Endothelial cell (in vitro differentiated cells): ENCODE data around the gene SH3GL2. TPM values are rescaled to one million over a fixed set of nuclear protein-coding genes. Genes with fewer than 3 reads are reported as not detected.

Experiments used
- DNase-seq: peaks from one replicate; pipeline ENCODE4 v3.0.0; 2021; ENCODE audit warnings: low spot score
- H3K27ac Mint-ChIP-seq: one replicate; pipeline ENCODE4 v1.8.0; 2021; ENCODE audit warnings: mixed read lengths, inconsistent platforms; ENCODE audit not compliant: unreplicated experiment
- H3K27me3 Mint-ChIP-seq: one replicate; pipeline ENCODE4 v1.8.0; 2021; ENCODE audit warnings: mild to moderate bottlenecking, moderate library complexity, mixed read lengths, inconsistent platforms; ENCODE audit not compliant: unreplicated experiment
- H3K36me3 Mint-ChIP-seq: one replicate; pipeline ENCODE4 v1.8.0; 2021; ENCODE audit warnings: mild to moderate bottlenecking, low read depth, mixed read lengths, inconsistent platforms; ENCODE audit not compliant: unreplicated experiment
- H3K4me1 Mint-ChIP-seq: one replicate; pipeline ENCODE4 v1.8.0; 2021; ENCODE audit warnings: mild to moderate bottlenecking, mixed read lengths, inconsistent platforms; ENCODE audit not compliant: unreplicated experiment
- H3K4me3 Mint-ChIP-seq: one replicate; pipeline ENCODE4 v1.8.0; 2021; ENCODE audit warnings: mild to moderate bottlenecking, mixed read lengths, inconsistent platforms; ENCODE audit not compliant: unreplicated experiment
- H3K9me3 Mint-ChIP-seq: one replicate; pipeline ENCODE4 v1.8.0; 2021; ENCODE audit warnings: mixed read lengths, inconsistent platforms; ENCODE audit not compliant: unreplicated experiment
- CTCF ChIP-seq: fragments of 200-600 bp; sonication (generic); IDR thresholded peaks from one replicate; pipeline ENCODE4 v1.5.0; 2021; ENCODE audit warnings: antibody characterized with exemption; ENCODE audit not compliant: unreplicated experiment
- total RNA-seq: library from RNA; stranded (reverse); fragmentation: NEBNext Ultra II Directional; extraction: Animal tissue kit (Norgen Biotek cat#: 25700); gene quantifications from one replicate; pipeline ENCODE4 v1.2.1, GENCODE V29; 2021; ENCODE audit not compliant: unreplicated experiment

The SH3GL2 gene
- total RNA-seq, 1 donor from 2014 or later = 1.6 TPM

- H3K27me3 Mint-ChIP-seq = no peaks in the 10 kb centered on the region
- DNase-seq = no peak
- H3K36me3 Mint-ChIP-seq = no peaks in the 10 kb centered on the region
- H3K9me3 Mint-ChIP-seq = no peaks in the 10 kb centered on the region
- peaks cover 10% of the 10 kb centered on the region for H3K4me1 Mint-ChIP-seq
- H3K4me3 Mint-ChIP-seq = no peak overlapping the region
- no peak overlapping the region for H3K27ac Mint-ChIP-seq
- no peak for TF ChIP-seq CTCF
Measured at GRCh38 chr9:17588941-17589340, 10.1 kb downstream of the SH3GL2 start.

DNA sequence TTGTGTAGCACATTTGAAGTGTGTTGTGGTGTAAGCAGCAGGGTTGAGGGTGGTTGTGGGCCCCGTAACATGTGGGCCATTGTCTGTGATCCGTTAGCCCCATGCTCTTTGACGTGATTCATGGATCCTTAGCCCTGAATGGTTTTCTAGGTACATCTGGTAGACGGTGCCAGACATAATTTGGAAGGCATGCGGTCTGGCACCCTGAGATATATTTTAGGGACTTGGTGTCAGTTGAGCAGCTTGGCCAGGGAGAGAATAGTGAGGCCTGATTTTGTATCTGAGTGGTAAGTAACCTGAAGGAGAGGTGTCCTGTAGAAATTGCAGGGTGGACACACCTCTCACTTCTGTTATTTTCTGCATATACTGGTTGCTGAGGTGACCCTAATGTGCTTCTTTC is 10.9 kb downstream of the SH3GL2 start:
- Mint-ChIP-seq H3K27ac (no peak overlapping the region), H3K36me3 (no peaks in the 10 kb centered on the region)

DNA sequence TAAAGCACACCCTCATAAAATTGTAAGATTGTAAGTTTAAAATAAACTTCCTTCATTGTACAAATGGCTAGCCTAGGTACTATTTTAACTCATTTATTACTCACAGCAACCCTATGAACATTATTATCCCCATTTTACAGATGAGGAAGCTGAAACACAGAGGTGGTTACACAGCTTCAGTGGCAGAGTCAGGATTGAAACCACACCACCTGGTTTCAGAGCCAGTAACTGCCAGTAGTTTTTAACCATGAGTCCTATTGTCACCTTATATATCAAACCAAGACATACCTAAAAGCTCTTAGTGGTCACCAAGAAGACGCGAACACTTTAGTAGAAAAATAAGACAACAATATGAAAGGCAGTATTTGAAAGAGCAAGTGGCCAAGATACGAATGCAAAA is 16.1 kb downstream of the SH3GL2 start:
- Mint-ChIP-seq H3K9me3 (no peaks in the 10 kb centered on the region), H3K27me3 (no peaks in the 10 kb centered on the region), H3K27ac (no peak overlapping the region), H3K4me3 (no peak overlapping the region), H3K4me1 (no peaks in the 10 kb centered on the region), H3K36me3 (no peaks in the 10 kb centered on the region)
- TF ChIP-seq CTCF = no peak
- DNase-seq = no peak

More for the DNA sequence above, 10.9 kb downstream of the SH3GL2 start:
- TF ChIP-seq CTCF = no peak
- DNase-seq = no peak
- no peak overlapping the region for H3K4me3 Mint-ChIP-seq
- peaks cover 10% of the 10 kb centered on the region for H3K4me1 Mint-ChIP-seq
- H3K9me3 Mint-ChIP-seq = no peaks in the 10 kb centered on the region
- H3K27me3 Mint-ChIP-seq = no peaks in the 10 kb centered on the region

DNA sequence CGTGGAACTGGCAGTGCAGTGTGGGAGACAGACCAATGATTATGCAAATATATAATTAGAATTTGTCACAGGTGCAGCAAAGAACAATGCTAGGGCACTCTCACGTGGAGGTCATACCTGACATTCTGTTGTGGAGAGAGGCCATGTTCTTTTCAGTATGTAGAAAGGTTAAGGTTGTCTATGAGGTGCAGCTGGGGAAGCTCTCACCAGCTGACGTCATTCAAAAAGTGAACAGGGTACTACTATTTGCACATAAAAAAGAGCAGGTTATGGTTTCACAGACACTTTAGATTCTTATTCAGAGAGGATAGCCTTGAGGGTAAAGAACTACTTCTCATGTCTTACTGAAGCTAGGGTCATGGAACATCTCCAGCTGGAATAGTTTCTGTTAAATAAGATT is 19.1 kb downstream of the SH3GL2 start:
- no peaks in the 10 kb centered on the region for H3K4me1 Mint-ChIP-seq
- no peaks in the 10 kb centered on the region for H3K27me3 Mint-ChIP-seq
- TF ChIP-seq CTCF = no peak
- no peaks in the 10 kb centered on the region for H3K9me3 Mint-ChIP-seq
- no peak for DNase-seq
- H3K36me3 Mint-ChIP-seq = no peaks in the 10 kb centered on the region
- H3K4me3 Mint-ChIP-seq = no peak overlapping the region
- H3K27ac Mint-ChIP-seq = no peak overlapping the region

DNA sequence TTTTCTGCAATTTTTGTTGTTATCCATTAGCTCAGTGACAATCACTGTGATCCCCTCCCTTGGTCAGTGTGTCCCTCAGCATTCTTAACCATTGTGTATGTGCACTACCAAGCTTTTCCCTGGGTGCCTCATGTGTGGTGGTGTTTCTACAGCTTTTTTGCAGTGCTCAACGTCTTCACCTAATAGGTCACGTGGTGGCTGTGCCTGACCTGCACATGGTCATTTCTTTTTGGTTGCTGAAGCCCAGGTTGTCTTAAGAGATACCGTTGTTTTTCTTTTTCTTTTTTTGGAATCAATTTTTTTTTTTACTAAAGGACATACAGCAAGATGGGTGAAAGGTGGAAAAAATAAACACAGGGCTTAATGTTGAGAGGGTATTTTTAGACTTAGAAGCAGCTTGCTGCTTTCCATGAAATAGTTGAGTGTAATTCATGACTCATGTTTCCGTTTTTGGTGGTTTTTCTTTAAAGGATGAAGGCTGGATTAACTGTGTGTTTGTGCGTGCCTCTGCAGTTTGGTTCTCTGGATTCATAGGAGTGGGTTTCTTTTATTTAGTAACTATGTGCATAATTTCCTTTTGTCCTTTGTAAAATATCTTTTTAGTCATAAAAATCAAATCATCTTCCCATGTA is 22.2 kb downstream of the SH3GL2 start:
- no peak for DNase-seq
- no peak for TF ChIP-seq CTCF
- H3K4me3 Mint-ChIP-seq = no peak overlapping the region
- no peak overlapping the region for H3K27ac Mint-ChIP-seq
- H3K36me3 Mint-ChIP-seq = no peaks in the 10 kb centered on the region
- no peaks in the 10 kb centered on the region for H3K4me1 Mint-ChIP-seq
- H3K27me3 Mint-ChIP-seq = no peaks in the 10 kb centered on the region
- H3K9me3 Mint-ChIP-seq = no peaks in the 10 kb centered on the region
